H1 (cell line): ENCODE results near the gene RTN3.

ENCODE experiments used
- POLR2A ChIP-seq, 2 experiments: IDR thresholded peaks; 1 replicate in 1 of 2; 2 replicates in 1 of 2; pipeline ENCODE4 v1.6.1; 2011; ENCODE audit warnings: low read depth in 2 of 2, low read length in 2 of 2, mild to moderate bottlenecking in 2 of 2; ENCODE audit errors: control extremely low read depth in 1 of 2
- POLR2AphosphoS5 ChIP-seq: IDR thresholded peaks from 2 replicates; pipeline ENCODE4 v1.6.1; 2011; ENCODE audit warnings: low read depth, low read length
- RAD21 ChIP-seq, 2 experiments: IDR thresholded peaks in 1 of 2; conservative IDR thresholded peaks in 1 of 2; 2 replicates each; pipeline ENCODE4 v1.6.1; 2011; ENCODE audit warnings: low read depth in 2 of 2, low read length in 2 of 2, improper control_type of control experiment in 1 of 2, inconsistent platforms in 1 of 2, mild to moderate bottlenecking in 1 of 2, moderate library complexity in 1 of 2
- YY1 ChIP-seq: IDR thresholded peaks from 2 replicates; pipeline ENCODE4 v1.6.1; 2011; ENCODE audit warnings: low read depth, mild to moderate bottlenecking, low read length
- TF ChIP-seq, protein P1 (sequence below), 3 experiments: IDR thresholded peaks; 1 replicate in 2 of 3; 2 replicates in 1 of 3; pipeline versions ENCODE4 v1.5.1 to v1.6.1; 2011; ENCODE audit warnings: low read length in 3 of 3, mild to moderate bottlenecking in 3 of 3, inconsistent platforms in 2 of 3, low read depth in 1 of 3, moderate library complexity in 1 of 3; ENCODE audit not compliant: insufficient read depth in 1 of 3; ENCODE audit errors: control extremely low read depth in 1 of 3

DNA sequence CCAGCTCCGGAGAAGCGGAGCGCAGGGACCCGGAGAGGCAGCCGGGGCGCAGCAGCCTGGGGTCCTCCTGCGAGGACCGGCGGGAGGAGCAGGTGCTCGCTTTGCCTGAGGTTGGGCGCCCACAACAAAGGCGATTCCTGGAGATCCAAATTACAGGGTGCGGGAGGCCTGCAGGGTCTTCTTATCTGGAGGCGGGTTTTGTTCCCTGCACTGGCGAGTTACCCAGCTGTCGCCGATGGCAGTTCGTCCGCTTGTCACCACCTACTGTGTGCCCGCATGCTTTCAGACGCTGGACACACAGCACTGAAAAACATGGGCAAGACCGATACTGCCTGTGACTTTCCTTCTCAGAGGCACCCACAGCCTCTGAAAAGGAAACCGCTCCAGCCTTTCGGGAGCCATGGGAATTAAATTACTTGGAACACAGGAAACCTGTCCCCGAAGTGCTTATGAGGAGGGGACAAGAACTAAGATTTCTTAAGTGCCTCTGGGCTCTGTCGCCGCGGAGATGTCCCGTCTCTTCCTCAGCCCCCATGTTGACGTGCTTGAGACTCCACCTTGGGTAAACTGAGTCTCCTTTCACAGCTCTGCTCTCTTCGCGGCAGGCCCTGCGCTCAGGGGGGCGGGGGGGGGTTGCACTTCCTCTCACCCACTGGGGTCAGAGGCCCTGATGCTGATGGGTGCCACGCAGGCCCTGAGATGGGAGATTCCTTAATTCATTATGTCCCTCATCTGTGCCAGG lies 88.6 kb downstream of the RTN3 start:
- TF ChIP-seq, protein P1, sequence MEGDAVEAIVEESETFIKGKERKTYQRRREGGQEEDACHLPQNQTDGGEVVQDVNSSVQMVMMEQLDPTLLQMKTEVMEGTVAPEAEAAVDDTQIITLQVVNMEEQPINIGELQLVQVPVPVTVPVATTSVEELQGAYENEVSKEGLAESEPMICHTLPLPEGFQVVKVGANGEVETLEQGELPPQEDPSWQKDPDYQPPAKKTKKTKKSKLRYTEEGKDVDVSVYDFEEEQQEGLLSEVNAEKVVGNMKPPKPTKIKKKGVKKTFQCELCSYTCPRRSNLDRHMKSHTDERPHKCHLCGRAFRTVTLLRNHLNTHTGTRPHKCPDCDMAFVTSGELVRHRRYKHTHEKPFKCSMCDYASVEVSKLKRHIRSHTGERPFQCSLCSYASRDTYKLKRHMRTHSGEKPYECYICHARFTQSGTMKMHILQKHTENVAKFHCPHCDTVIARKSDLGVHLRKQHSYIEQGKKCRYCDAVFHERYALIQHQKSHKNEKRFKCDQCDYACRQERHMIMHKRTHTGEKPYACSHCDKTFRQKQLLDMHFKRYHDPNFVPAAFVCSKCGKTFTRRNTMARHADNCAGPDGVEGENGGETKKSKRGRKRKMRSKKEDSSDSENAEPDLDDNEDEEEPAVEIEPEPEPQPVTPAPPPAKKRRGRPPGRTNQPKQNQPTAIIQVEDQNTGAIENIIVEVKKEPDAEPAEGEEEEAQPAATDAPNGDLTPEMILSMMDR (IDR thresholded peaks at IDR 0.05; ENCODE audit: control extremely low read depth in 1 of 3, insufficient read depth in 1 of 3, low read depth in 1 of 3, low read length in 3 of 3): no peak
- TF ChIP-seq RAD21 (IDR thresholded peaks at IDR 0.05 in 1 of 2, conservative IDR thresholded peaks at IDR 0.05 in 1 of 2; ENCODE audit: low read depth in 2 of 2, low read length in 2 of 2) (no peak), POLR2AphosphoS5 (no peak), YY1 (no peak), POLR2A (IDR thresholded peaks at IDR 0.05; ENCODE audit: control extremely low read depth in 1 of 2, low read depth in 2 of 2, low read length in 2 of 2) (no peak)
